RKO (cell line): ENCODE measurements around the gene INTS2.
"Not testable (repeated sequence)": the region's sequence is repeated elsewhere in the genome, so short reads cannot be mapped to it uniquely, and the experiment has no call there.

Experiments used
- DNase-seq: peaks from one replicate; pipeline ENCODE4 v3.0.0-alpha.2; 2016; ENCODE audit warnings: low spot score

INTS2 gene

DNA sequence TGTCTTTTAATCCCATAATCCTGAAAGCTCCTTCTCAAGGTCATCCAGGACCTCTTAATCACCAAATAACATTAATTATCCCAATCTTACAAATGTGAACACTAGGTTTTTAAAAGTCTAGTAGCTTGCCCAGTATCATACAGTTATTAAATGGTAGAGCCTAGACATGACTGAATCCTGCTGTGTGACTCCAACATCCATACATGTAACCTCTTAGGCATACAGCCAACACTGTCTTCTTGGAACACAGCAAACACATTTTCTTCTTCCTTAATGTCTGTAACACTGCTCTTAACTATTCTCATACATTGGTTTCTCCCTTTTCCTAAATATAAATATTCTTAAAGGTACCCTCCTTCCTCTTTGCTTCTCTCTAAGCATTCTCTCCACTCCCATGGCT, 78.1 kb downstream of the INTS2 start:
- no peak for DNase-seq

DNA sequence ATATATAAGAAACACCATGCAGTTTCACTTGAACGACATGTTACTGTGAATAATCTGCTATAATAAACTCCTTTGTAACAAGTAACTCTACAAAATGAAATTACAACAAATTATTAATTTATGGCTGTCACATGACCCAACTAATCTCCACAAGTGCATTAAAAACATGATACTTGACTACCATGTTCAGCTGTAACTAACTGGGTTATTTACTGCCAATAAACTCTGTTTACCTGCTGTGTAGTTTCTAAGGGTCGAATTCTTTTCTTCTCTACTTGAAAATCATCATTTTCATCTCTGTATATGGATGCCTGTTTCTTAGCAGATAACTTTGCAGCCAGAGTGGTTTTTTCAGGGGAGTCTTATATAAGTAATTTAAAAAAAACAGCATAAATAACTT, 78.9 kb downstream of the INTS2 start:
- no peak for DNase-seq

DNA sequence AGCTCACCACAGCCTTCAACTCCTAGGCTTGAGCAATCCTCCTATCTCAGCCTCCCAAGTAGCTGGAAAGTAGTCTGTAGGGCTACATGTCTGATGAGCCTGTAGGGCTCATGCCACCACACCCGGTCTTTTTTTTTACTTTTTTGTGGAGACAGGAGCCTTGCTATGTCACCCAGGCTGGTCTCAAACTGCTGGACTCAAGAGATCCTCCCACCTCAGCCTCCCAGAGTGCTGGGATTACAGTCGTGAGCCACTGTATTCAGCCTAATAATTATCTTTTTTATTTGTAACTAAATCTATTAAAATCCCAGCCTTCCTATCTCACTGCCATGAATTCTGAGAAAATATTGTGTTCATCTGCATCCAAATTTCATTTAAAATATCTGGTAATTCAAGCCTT, 79.5 kb downstream of the INTS2 start:
- no peak for DNase-seq

DNA sequence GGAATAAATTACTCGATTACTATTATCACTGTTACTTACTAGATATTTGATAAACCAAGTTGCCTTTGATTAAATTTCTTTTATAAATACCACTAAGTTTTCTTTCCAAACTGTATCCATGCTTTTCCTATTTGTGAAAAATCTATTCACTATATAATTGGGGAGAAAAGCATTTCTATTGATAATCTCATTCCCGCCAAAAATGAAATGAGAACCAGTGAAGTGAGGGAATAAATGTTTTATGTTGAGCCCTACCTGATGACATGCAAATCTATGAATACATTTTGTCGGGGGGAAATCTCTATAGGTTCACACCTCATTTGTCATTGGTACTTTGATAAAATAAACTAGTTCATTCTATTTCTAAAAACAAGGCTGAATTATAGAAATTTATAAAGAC, 80.1 kb downstream of the INTS2 start:
- no peak for DNase-seq

DNA sequence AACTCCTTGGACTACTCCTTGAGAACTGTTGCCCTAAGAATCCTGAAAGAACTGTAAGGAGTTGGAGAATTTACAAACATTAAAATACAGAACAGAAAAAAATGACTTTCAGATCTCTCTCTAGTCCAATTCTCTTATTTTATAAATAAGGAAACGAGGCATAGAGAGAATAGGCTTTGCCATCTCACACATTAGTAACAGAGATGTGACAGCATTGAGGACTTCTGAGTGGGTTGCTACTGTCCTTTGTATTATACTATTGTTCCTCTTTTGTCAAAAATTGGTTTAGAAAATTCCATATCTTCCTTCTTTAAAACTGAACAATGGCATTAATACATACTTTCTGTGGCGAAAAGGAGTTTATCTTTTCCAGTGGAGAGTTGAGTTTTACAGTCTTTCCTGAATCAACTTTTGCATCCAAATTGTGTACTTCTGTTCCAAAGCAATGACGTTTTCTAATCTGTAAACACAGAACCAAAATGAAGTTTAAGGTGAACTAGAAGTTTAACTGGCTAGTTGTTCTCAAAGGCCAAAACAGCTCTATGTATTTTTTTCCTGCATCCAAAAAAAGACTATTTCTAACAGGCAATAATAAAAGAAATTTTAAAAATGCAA, 80.9 kb downstream of the INTS2 start:
- no peak for DNase-seq

- DNase-seq = no peak
Measured at GRCh38 chr17:61846088-61846487, 81.7 kb downstream of the INTS2 start.

- DNase-seq = no peak
Measured at GRCh38 chr17:61843435-61843834, 84.3 kb downstream of the INTS2 start.

DNA sequence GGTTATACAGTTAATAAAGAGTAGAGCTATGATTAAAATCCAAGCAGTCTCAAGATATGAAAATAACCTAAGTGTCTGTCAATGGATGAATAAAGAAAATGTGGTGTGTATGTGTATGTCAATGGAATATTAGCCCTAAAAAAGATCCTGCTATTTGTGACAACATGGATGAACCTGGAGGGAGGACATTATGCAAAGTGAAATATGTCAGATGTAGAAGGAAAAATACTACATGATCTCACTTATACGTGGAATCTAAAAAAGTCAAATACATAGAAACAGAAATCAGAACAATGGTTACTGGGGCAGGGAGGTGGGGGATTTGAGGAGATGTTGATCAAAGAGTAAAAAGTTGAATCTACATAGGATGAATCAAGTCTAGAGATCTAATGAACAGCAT, 84.9 kb downstream of the INTS2 start:
- no peak for DNase-seq

GRCh38 chr17:61839300-61839786, 88.4 kb downstream of the INTS2 start:
- DNase-seq = no peak

DNA sequence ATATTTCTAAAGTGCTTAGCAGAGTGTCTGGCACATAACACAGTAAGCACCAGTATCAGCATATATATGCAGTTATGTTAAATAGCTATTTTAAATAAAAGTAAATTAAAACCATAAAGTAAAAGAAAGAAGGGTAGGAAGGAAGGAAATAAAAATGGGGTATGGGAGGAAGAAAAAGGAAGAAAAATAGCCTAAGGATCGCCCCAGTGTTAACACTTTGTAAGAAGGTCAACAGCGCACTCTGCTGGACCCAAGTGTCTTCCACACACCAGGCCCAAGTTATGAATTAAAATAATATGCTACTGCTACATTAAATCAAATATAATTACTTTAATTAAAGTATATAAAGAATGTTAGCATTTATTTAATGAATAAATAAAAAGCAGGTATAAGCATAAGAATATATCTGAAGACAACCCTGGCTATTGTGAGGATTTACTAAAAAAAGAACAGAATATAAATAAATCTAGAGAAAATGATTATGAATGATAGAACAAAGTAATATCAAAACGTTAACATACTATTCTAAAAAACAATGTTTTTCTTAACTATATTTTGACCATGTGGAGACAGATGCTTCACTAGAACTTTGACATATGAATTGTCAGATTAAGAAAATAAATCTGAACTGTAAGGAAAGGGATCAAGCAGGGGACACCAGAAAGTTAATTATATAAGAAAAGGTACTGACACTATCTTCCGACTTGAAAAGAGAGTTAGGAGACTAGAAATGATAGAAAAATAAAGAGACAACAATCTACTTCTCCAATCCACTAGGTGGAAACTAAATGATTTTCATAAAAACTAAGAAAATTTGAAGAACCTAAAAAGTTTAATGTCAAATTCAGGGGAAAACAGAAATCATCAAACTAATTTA, 90.4 kb downstream of the INTS2 start:
- peak; percentile 72 for DNase-seq

DNA sequence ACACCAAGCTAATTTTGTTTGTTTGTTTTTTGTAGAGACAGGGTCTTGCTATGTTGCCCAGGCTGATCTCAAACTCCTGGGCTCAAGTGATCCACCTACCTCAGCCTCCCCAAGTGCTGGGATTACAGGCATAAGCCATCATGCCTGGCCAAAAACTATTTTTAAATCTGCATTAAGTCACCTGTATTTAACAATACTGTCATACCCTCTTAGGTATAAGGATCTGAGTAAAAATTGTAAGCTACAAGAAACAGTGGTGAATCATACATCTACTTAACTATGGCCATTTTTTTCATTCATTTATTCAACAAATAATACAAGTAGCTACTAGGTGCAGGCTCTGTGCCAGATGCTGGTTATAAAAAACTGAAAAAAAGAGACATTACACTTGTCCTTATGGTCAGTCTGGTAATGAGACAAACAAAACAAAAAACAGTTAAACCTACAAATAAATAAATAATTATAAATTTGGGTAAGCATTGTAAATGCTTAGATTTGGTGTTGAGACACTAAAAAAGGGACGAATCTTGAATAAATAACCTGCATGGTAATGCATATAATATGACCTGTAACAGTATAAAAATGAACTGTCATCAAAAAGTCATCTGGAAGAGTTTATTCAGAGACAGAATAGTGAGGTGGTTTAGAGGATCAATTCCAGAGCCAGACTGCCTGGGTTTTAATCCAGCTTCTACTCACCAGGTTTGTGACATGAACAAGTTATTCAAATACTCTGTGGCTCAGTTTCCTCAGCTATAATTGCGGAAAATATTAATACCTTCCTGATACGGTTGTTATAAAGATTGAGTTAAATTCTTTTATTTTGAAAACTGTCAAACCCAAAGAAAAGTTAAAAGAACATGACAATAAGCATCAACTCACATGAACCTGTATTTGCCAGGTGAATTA, 91.3 kb downstream of the INTS2 start:
- no peak for DNase-seq

- no peak for DNase-seq
Measured at GRCh38 chr17:61835606-61836005, 92.2 kb downstream of the INTS2 start.

DNA sequence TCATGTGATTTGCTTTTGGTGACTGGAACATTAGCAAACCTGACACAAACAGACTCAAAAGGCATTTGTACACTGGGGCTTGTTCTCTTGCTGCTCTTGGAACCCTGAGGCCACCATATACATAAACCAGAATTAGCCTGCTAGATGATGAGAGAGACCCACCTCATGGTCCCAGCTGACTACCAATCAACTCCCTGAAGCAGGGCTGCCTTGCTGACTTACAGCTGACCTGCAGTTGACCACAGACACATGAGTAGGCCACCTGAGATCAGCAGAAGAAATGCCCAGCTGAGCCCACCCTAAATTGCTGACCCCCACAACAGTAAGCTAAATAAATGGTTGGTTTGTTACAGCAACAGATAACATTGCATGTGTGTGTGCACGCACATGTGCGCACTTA, 93.2 kb downstream of the INTS2 start:
- DNase-seq = no peak

DNA sequence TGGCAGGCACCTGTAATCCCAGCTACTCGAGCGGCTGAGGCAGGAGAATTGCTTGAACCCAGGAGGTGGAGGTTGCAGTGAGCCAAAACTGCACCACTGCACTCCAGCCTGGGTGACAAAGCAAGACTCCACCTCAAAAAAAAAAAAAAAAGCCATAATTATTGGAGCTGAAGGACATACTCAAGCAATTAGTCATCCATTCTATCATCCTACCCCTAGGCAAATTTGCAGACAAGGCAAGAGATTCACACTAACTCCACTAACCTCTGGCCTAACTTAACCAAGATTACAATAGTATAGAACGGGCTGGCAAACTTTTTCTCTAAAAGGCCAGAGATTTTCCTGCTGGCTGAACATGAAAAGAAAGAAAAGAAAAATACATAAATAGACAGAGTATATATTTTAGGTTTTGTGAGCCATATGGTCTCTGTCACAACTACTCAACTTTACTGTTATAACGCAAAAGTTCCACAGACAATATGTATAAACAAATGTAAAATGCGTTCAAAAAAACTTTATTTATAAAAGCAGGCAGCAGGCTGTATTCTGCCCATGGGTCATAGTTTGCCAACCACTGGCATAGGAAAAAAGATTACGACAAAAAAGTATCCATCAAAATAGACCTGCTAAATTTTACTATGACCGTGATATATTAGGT, 94.1 kb downstream of the INTS2 start:
- peak; percentile 73 for DNase-seq

DNA sequence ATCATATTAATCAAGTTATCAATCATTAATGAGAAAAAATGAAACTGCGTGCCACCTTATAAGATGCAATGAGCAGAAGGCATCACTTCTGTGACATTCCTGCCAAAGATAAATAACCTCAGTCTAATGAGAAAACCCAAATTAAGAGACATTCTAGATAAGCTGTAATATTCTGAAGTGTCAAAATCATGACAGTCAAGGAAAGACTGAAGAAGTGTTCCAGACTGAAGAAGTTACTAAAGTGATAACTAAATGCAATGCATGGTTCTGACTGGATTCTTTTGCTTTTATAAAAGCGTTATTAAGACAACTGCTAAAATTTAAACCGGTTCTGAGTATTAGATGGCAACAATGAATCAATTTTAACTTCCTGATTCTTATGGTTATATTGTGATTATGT, 95.3 kb downstream of the INTS2 start:
- no peak for DNase-seq

DNA sequence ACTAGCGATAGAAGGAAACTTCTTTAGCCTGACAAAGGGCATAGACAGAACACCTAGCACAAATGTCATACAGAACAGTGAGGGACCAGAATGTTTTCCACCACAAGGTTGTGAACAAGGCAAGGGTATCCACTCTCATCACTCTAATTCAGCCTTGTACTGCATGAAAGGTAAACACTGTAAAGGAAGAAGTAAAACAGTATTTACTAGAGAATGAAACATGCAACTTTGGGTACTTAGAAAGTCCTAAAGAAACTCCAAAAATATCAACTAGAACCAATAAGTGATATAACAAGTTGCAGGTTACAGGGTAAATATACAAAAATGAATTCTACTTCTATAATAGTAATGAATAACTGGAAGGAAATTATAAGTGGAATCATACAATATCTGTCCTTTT, 96.7 kb downstream of the INTS2 start:
- DNase-seq = no peak

DNA sequence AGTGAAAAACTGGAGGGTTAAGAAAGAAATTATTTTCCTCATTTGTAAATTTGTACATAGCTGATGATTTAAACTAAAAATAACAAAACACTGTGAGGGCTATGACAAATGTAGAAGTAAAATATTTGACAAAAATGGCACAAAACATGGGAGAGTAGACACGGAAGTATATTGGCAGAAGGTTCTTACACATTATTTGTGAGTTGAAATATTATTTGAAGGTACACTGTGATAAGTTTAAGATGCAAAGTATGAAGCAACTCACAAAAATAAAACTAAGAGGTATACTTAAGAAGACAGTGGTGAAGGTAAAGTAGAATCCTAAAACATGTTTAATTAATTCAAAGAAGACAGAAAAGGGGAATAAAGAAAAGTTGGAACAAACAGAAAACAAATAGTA, 99.1 kb downstream of the INTS2 start:
- no peak for DNase-seq

DNA sequence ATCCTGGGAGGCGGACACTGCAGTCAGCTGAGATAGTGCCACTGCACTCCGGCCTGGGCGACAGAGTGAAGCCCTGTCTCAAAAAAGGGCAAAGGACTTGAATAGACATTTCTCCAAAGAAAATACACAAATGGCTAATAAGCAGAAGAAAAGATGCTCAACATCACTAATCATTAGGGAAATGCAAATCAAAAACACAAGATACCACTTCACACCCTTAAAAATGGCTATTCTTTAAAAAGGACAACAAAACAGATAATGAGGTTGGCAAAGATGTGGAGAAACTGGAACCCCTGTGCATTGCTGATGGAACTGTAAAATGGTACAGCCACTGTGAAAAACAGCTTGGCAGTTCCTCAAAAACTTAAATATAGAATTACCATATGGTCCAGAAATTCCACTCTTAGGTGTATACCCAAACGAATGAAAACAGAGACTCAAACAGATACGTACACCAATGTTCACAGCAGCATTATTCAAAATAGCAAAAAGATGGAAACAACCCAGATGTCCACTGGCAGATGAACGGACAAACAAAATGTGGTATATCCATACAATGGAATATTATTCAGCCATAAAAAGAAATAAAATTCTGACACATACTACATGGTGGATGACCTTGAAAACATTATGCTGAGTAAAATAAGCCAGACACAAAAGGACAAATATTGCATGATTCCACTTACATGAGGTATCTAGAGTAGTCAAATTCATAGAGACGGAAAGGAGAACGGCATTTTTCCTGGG, 100.0 kb downstream of the INTS2 start:
- DNase-seq = no peak

- DNase-seq = not testable (repeated sequence)
Measured at GRCh38 chr17:61826866-61827265, 100.9 kb downstream of the INTS2 start.

DNA sequence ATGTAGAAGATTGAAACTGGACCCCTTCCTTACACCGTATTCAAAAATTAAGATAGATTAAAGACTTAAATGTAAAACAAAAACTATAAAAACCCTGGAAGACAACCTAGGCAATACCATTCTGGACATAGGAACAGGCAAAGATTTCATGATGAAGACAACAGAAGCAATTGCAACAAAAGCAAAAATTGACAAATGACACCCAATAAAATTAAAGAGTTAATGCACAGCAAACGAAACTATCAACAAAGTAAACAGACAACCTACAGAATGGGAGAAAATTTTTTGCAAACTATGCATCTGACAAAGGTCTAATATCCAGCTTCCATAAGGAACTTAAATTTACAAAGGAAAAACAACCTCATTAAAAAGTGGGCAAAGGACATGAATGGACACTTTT, 101.6 kb downstream of the INTS2 start:
- DNase-seq = not testable (repeated sequence)

GRCh38 chr17:61825448-61826137, 102.2 kb downstream of the INTS2 start:
- no peak for DNase-seq
